ENCODE data around the gene ZNF607. TPM values are rescaled to one million over a fixed set of nuclear protein-coding genes. Genes with fewer than 3 reads are reported as not detected.

ZNF607 gene
- total RNA-seq, 3 donors from 2014 or later (not counting 1 experiment from before 2014, with no cell fraction given), result 4.6 to 5.1 (median 4.8) TPM

- no peaks in the 10 kb centered on the region for H3K9me3 Mint-ChIP-seq
- Histone ChIP-seq H3K27me3 (ENCODE audit: control insufficient read depth, insufficient read depth, low read length) (no peaks in the 10 kb centered on the region), H3K36me3 (ENCODE audit: control insufficient read depth, insufficient read depth, low read length) (no peaks in the 10 kb centered on the region), H3K27ac (ENCODE audit: low read length) (peak within 1 kb of the TSS; percentile 90), H3K9me3 (ENCODE audit: control insufficient read depth, insufficient read depth, low read length) (no peaks in the 10 kb centered on the region), H3K4me1 (ENCODE audit: control insufficient read depth, insufficient read depth, low read length) (peaks cover 15% of the 10 kb centered on the region), H3K4me3 (ENCODE audit: low read length) (peak within 1 kb of the TSS; percentile 88)
- H3K4me3 Mint-ChIP-seq, result peak within 1 kb of the TSS; percentile 97
- H3K27ac Mint-ChIP-seq, result peak within 1 kb of the TSS; percentile 80 to 99
- H3K4me1 Mint-ChIP-seq, result peaks cover 30 to 32% of the 10 kb centered on the region in 2 donors
- peak; percentile 61 to 80 (median 69) for ATAC-seq
- intact Hi-C loops (cut with micrococcal nuclease), result loop anchor here (2.0 kb wide), 1 partner anchor 60 kb away; the partner anchor contains the start of genes ZNF540 and ZNF571
- peak; percentile 64 to 86 for DNase-seq
- no peak for TF ChIP-seq CTCF (IDR thresholded peaks at IDR 0.05)
- H3K36me3 Mint-ChIP-seq, result no peaks in the 10 kb centered on the region
- H3K27me3 Mint-ChIP-seq (ENCODE audit: low read depth in 2 of 2), result no peaks in the 10 kb centered on the region
- under 1% methylated on average over 34 of the region's 34 CpGs for WGBS (ENCODE audit: insufficient coverage)
Measured at GRCh38 chr19:37655301-37655688, 64.3 kb downstream of the ZNF607 start, which contains the start of gene ZFP30. Gene ZFP30, minus strand, starts transcription at chr19:37655465. Its CDS starts 7,643 bp downstream, at chr19:37647822.

- intact Hi-C loops (cut with micrococcal nuclease), result loop anchor here (2.0 kb wide), 1 partner anchor 60 kb away; the partner anchor contains the start of genes ZNF540 and ZNF571
- Histone ChIP-seq H3K4me1 (ENCODE audit: control insufficient read depth, insufficient read depth, low read length) (peaks cover 15% of the 10 kb centered on the region), H3K36me3 (ENCODE audit: control insufficient read depth, insufficient read depth, low read length) (no peaks in the 10 kb centered on the region), H3K4me3 (ENCODE audit: low read length) (peak overlapping the region; percentile 88), H3K27me3 (ENCODE audit: control insufficient read depth, insufficient read depth, low read length) (no peaks in the 10 kb centered on the region), H3K27ac (ENCODE audit: low read length) (peak overlapping the region; percentile 90), H3K9me3 (ENCODE audit: control insufficient read depth, insufficient read depth, low read length) (no peaks in the 10 kb centered on the region)
- H3K4me3 Mint-ChIP-seq, result peak overlapping the region; percentile 97
- no peaks in the 10 kb centered on the region for H3K36me3 Mint-ChIP-seq
- DNase-seq (peak in 1 of 2 donors; percentile 47), ATAC-seq (peak; percentile 18 to 41 (median 27))
- H3K27ac Mint-ChIP-seq, result peak overlapping the region; percentile 80 to 99
- TF ChIP-seq CTCF (IDR thresholded peaks at IDR 0.05), result no peak
- WGBS (ENCODE audit: insufficient coverage), result under 1% methylated on average over 40 of the region's 40 CpGs
- H3K4me1 Mint-ChIP-seq, result peaks cover 30 to 32% of the 10 kb centered on the region in 2 donors
- no peaks in the 10 kb centered on the region for H3K27me3 Mint-ChIP-seq (ENCODE audit: low read depth in 2 of 2)
- H3K9me3 Mint-ChIP-seq, result no peaks in the 10 kb centered on the region
Measured at GRCh38 chr19:37654629-37655300, 64.8 kb downstream of the ZNF607 start.

GRCh38 chr19:37654118-37654517 lies 65.4 kb downstream of the ZNF607 start:
- Mint-ChIP-seq H3K4me3 (peak overlapping the region; percentile 97), H3K27ac (peak overlapping the region; percentile 80 to 99), H3K27me3 (ENCODE audit: low read depth in 2 of 2) (no peaks in the 10 kb centered on the region), H3K9me3 (no peaks in the 10 kb centered on the region), H3K4me1 (peaks cover 30 to 32% of the 10 kb centered on the region in 2 donors), H3K36me3 (no peaks in the 10 kb centered on the region)
- DNase-seq (no peak), ATAC-seq (no peak)
- Histone ChIP-seq H3K27ac (ENCODE audit: low read length) (peak overlapping the region; percentile 90), H3K36me3 (ENCODE audit: control insufficient read depth, insufficient read depth, low read length) (no peaks in the 10 kb centered on the region), H3K4me3 (ENCODE audit: low read length) (peak overlapping the region; percentile 88), H3K4me1 (ENCODE audit: control insufficient read depth, insufficient read depth, low read length) (peaks cover 15% of the 10 kb centered on the region), H3K27me3 (ENCODE audit: control insufficient read depth, insufficient read depth, low read length) (no peaks in the 10 kb centered on the region), H3K9me3 (ENCODE audit: control insufficient read depth, insufficient read depth, low read length) (no peaks in the 10 kb centered on the region)
- intact Hi-C loops (cut with micrococcal nuclease), result loop anchor here (2.0 kb wide), 1 partner anchor 59 kb away; the partner anchor contains the start of genes ZNF540 and ZNF571
- 3% methylated on average over 5 of the region's 5 CpGs for WGBS (ENCODE audit: insufficient coverage)
- TF ChIP-seq CTCF (IDR thresholded peaks at IDR 0.05), result no peak

Other genes with a start within 250 kb of the ZNF607 start
- gene ZNF793, start 212.8 kb downstream of the ZNF607 start, total RNA-seq, result 1 to 10 TPM; 3.1 to 9.6 (median 4.3) TPM
- 10 to 100 TPM; 11.7 to 22.1 (median 19.6) TPM for gene ZNF571, start 125.0 kb downstream of the ZNF607 start, total RNA-seq
- gene ZNF540, start 124.9 kb downstream of the ZNF607 start, total RNA-seq, result 1 to 10 TPM; 6.4 to 7.5 (median 7.0) TPM
- gene ZFP30, start 64.3 kb downstream of the ZNF607 start, total RNA-seq, result 10 to 100 TPM in 1 of 3 donors, 1 to 10 TPM in 2; 7.8 to 10.3 (median 8.9) TPM
- 10 to 100 TPM in 2 of 3 donors, 1 to 10 TPM in 1; 10.0 to 15.5 (median 13.4) TPM for gene ZNF573, start 59.8 kb upstream of the ZNF607 start, total RNA-seq
- gene WDR87, start 186.8 kb upstream of the ZNF607 start, total RNA-seq, result not detected
- gene SIPA1L3, start 187.4 kb upstream of the ZNF607 start, total RNA-seq, result 10 to 100 TPM; 34.4 to 35.8 (median 35.4) TPM